HCT116 (cell line): ENCODE measurements around the gene PRSS57.

Experiments used
- CEBPB ChIP-seq: IDR thresholded peaks from 2 replicates; pipeline ENCODE4 v1.6.1; 2012; ENCODE audit warnings: low read depth
- EZH2phosphoT487 ChIP-seq: fragments of 200-600 bp; IDR thresholded peaks from 2 replicates; pipeline ENCODE4 v1.6.1; 2018; ENCODE audit warnings: antibody characterized with exemption, borderline replicate concordance
- POLR2A ChIP-seq: IDR thresholded peaks from 2 replicates; pipeline ENCODE4 v1.7.0; 2011; ENCODE audit warnings: borderline replicate concordance; ENCODE audit not compliant: insufficient read depth, insufficient read length; ENCODE audit errors: extremely low read depth
- POLR2AphosphoS5 ChIP-seq: IDR thresholded peaks from 2 replicates; pipeline ENCODE4 v1.6.1; 2011; ENCODE audit warnings: mild to moderate bottlenecking, low read depth, low read length, moderate library complexity
- ZNF274 ChIP-seq: fragments of 200-500 bp; sonication (Bioruptor generic); IDR thresholded peaks from 2 replicates; pipeline ENCODE4 v1.6.1; 2014; ENCODE audit warnings: mild to moderate bottlenecking, low read depth, low read length, inconsistent platforms

DNA sequence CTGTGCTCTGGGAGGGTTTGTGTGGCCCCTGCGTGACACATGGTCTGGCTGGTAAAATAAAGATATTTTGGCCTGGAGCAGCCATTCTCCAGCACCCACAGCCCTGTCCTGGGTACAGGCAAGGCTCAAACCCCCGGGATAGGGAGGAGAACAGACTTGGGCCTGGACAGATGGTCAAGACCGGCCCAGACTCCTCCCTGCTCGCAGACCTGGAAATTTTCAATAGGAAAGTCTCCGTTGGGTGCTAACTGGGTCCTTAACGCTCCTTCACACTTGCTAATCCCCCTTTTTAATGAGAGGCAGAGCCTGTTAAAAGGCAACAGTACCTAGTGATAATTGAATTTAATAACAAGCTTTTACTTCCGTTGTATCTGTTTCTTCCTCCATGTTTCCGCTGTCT, 16.0 kb upstream of the PRSS57 start:
- TF ChIP-seq POLR2AphosphoS5: no peak
- TF ChIP-seq EZH2phosphoT487: no peak
- TF ChIP-seq ZNF274: no peak
- TF ChIP-seq CEBPB: no peak
- TF ChIP-seq POLR2A: no peak
